ENCODE results near the gene BPHL.
A peak's percentile ranks its signal among the peaks of the same experiment; 100 is the strongest.

Gene BPHL

GRCh38 chr6:3140201-3140600 lies 21.7 kb downstream of the BPHL start:
- Histone ChIP-seq H3K36me3 (ENCODE audit: low read depth) (peaks cover 35% of the 10 kb centered on the region), H3K4me3 (ENCODE audit: severe bottlenecking) (no peak overlapping the region), H3K4me1 (ENCODE audit: insufficient read depth, poor library complexity, severe bottlenecking) (peaks cover 22% of the 10 kb centered on the region)

DNA sequence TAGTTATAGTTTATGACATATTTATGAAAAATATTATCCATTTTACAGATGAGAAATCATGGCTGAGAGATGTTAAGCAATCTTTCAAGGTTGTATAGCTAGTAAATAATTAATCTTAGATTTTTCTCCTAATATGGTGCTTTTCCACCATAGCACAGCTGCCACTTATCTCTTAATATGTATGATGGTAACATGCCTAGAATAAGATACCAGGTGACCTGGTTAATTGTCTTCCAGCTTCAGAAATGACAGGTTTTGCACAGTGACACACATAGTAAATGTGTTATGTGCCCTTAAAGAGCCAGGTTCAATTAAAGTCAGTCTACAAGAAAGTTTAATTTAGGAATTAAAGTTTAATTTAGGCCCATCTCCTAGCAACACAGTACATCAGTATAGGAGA lies 24.0 kb downstream of the BPHL start:
- ATAC-seq (ENCODE audit: low read depth), result no peak
- Histone ChIP-seq H3K9me3 (ENCODE audit: severe bottlenecking) (no peaks in the 10 kb centered on the region), H3K27me3 (ENCODE audit: insufficient read depth, poor library complexity, severe bottlenecking) (no peaks in the 10 kb centered on the region), H3K36me3 (ENCODE audit: low read depth) (peaks cover 27% of the 10 kb centered on the region), H3K27ac (ENCODE audit: poor library complexity, severe bottlenecking) (no peak overlapping the region), H3K4me1 (ENCODE audit: insufficient read depth, poor library complexity, severe bottlenecking) (peaks cover 22% of the 10 kb centered on the region), H3K4me3 (ENCODE audit: severe bottlenecking) (no peak overlapping the region)
- no peak for DNase-seq (ENCODE audit: low spot score)
- TF ChIP-seq, protein P1, sequence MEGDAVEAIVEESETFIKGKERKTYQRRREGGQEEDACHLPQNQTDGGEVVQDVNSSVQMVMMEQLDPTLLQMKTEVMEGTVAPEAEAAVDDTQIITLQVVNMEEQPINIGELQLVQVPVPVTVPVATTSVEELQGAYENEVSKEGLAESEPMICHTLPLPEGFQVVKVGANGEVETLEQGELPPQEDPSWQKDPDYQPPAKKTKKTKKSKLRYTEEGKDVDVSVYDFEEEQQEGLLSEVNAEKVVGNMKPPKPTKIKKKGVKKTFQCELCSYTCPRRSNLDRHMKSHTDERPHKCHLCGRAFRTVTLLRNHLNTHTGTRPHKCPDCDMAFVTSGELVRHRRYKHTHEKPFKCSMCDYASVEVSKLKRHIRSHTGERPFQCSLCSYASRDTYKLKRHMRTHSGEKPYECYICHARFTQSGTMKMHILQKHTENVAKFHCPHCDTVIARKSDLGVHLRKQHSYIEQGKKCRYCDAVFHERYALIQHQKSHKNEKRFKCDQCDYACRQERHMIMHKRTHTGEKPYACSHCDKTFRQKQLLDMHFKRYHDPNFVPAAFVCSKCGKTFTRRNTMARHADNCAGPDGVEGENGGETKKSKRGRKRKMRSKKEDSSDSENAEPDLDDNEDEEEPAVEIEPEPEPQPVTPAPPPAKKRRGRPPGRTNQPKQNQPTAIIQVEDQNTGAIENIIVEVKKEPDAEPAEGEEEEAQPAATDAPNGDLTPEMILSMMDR (IDR thresholded peaks at IDR 0.05; ENCODE audit: poor library complexity, severe bottlenecking), result no peak

More at GRCh38 chr6:3140201-3140600, 21.7 kb downstream of the BPHL start:
- Histone ChIP-seq H3K27ac (ENCODE audit: poor library complexity, severe bottlenecking) (peak overlapping the region; percentile 72), H3K27me3 (ENCODE audit: insufficient read depth, poor library complexity, severe bottlenecking) (no peaks in the 10 kb centered on the region), H3K9me3 (ENCODE audit: severe bottlenecking) (no peaks in the 10 kb centered on the region)
- DNase-seq (ENCODE audit: low spot score) (no peak), ATAC-seq (ENCODE audit: low read depth) (no peak)
- TF ChIP-seq, protein P1 (IDR thresholded peaks at IDR 0.05; ENCODE audit: poor library complexity, severe bottlenecking), result no peak

DNA sequence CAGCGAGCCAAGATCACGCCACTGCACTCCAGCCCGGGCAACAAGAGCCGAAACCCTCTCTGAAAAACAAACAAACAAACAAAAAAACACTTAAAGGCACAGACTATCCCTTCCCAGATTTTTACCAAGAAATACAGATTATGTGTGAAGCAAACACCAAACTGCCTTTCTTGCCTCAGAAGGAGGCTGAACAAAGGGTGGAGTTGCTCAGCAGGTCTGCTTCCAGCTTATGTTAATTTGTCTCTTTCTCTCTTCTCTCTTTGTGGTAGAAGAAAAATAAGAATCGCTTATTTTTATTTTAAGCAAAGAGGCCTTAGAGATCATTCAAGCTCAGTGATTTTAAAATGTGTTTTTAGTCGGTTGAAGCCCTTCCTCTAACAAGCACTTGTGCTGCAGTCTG lies 24.6 kb downstream of the BPHL start:
- DNase-seq (ENCODE audit: low spot score) (no peak), ATAC-seq (ENCODE audit: low read depth) (no peak)
- peaks cover 16% of the 10 kb centered on the region for H3K4me1 ChIP-seq (ENCODE audit: insufficient read depth, poor library complexity, severe bottlenecking)
- TF ChIP-seq, protein P1 (IDR thresholded peaks at IDR 0.05; ENCODE audit: poor library complexity, severe bottlenecking), result no peak
- no peaks in the 10 kb centered on the region for H3K9me3 ChIP-seq (ENCODE audit: severe bottlenecking)
- H3K4me3 ChIP-seq (ENCODE audit: severe bottlenecking), result no peak overlapping the region
- H3K36me3 ChIP-seq (ENCODE audit: low read depth), result peaks cover 20% of the 10 kb centered on the region
- H3K27ac ChIP-seq (ENCODE audit: poor library complexity, severe bottlenecking), result no peak overlapping the region
- no peaks in the 10 kb centered on the region for H3K27me3 ChIP-seq (ENCODE audit: insufficient read depth, poor library complexity, severe bottlenecking)

DNA sequence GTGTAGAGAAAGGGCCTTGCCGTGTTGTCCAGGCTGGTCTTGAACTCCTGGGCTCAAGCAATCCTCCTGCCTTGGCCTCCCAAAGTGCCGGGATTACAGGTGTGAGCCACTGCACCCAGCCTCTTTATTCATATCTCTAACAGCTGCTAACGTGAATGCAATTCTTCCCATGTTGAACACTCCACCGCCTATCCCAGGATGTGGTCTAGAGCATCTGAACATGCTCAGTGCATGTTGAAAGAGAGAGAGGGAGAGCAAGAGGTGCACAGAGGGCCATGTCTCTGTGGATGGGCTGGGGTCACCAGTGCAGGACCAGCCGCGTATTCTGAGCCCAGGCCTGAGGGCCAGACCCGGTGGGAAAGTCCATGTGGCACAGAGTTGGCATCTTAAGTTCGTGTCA lies 26.1 kb downstream of the BPHL start:
- Histone ChIP-seq H3K4me3 (ENCODE audit: severe bottlenecking) (no peak overlapping the region), H3K27me3 (ENCODE audit: insufficient read depth, poor library complexity, severe bottlenecking) (no peaks in the 10 kb centered on the region), H3K36me3 (ENCODE audit: low read depth) (peaks cover 18% of the 10 kb centered on the region), H3K27ac (ENCODE audit: poor library complexity, severe bottlenecking) (no peak overlapping the region), H3K9me3 (ENCODE audit: severe bottlenecking) (no peaks in the 10 kb centered on the region), H3K4me1 (ENCODE audit: insufficient read depth, poor library complexity, severe bottlenecking) (peaks cover 2% of the 10 kb centered on the region)
- TF ChIP-seq, protein P1 (IDR thresholded peaks at IDR 0.05; ENCODE audit: poor library complexity, severe bottlenecking), result no peak
- DNase-seq (ENCODE audit: low spot score) (no peak), ATAC-seq (ENCODE audit: low read depth) (no peak)

DNA sequence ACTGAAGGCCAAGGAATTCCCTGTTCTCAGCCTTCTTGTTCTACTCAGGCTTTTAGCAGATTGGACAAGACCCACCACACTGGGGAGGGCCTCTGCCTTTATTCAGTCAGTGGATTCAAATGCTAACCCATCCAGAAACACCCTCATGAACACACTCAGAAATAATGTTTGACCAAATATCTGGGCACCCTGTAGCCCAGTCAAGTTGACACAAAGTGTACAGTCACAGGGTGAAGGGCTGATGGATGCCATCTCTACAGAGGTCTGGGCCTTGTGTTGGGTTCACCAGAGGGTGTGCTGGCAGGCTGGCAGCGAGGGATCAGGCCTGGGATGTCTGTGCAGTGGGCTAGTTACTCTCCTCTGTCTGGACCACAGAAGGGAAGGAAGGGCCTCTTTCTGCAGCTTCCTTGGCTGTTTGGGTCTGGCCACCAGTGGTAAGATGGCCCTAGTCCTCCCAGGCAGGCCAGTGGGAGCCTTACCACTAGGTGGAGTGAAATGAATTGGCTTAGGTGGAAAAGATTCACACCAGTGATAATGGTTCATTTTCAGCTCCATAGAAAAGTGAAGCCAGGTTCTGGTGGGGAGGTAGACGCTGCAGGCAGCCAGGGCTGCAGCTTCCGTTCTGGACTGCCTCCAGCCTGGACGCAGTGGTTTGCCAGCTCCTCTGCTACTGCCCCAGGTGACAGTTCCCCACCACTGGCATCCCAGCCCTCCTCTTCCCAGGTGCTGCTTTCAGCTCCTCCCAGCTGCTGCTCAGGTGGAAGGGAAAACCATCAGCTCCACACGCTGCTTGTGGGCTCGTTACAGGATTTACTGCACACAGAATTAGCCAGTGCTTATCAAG lies 29.6 kb downstream of the BPHL start:
- TF ChIP-seq, protein P1 (IDR thresholded peaks at IDR 0.05; ENCODE audit: poor library complexity, severe bottlenecking), result no peak
- ATAC-seq (ENCODE audit: low read depth), result no peak
- H3K27me3 ChIP-seq (ENCODE audit: insufficient read depth, poor library complexity, severe bottlenecking), result no peaks in the 10 kb centered on the region
- DNase-seq (ENCODE audit: low spot score), result no peak
- H3K27ac ChIP-seq (ENCODE audit: poor library complexity, severe bottlenecking), result no peak overlapping the region
- no peak overlapping the region for H3K4me3 ChIP-seq (ENCODE audit: severe bottlenecking)
- 0 out of 2 replicates have a peak, but pooled peaks cover 2% of the 10 kb centered on the region for H3K36me3 ChIP-seq (ENCODE audit: low read depth)
- no peaks in the 10 kb centered on the region for H3K9me3 ChIP-seq (ENCODE audit: severe bottlenecking)
- no peaks in the 10 kb centered on the region for H3K4me1 ChIP-seq (ENCODE audit: insufficient read depth, poor library complexity, severe bottlenecking)

All from RWPE2 (cell line).